B cell (primary cell): ENCODE measurements around the gene SEMA6A. TPM values are rescaled to one million over a fixed set of nuclear protein-coding genes. Genes with fewer than 3 reads are reported as not detected.

Experiments
- ATAC-seq: fragments of 200-7000 bp; cut with Tn5 transposase; one replicate; pipeline ENCODE4 v1.10.0; 2021; ENCODE audit warnings: low read depth, mild to moderate bottlenecking, moderate number of reproducible peaks, moderate library complexity
- CTCF ChIA-PET: fragments of 350-600 bp; sonication (Branson Sonifier 250); formaldehyde crosslinking; loops from one replicate; lab custom pipeline; 2021; ENCODE audit warnings: antibody characterized with exemption, inconsistent platforms; lab: Charles Lee
- POLR2A ChIA-PET: fragments of 350-600 bp; sonication (Branson Sonifier 250); formaldehyde crosslinking; loops from one replicate; lab custom pipeline; 2021; ENCODE audit warnings: antibody characterized with exemption; lab: Charles Lee
- DNase-seq: peaks from one replicate; pipeline ENCODE4 v3.0.0; 2013
- H2AFZ ChIP-seq: 2 replicates; pipeline ENCODE4 v1.6.1; 2012; ENCODE audit warnings: mild to moderate bottlenecking, low read depth, low read length; ENCODE audit not compliant: insufficient read depth, poor library complexity, severe bottlenecking
- H3K27ac ChIP-seq, 2 donors: 1 replicate in 1 of 2; 2 replicates in 1 of 2; pipeline ENCODE4 v1.5.1; 2012 to 2013; ENCODE audit warnings: low read length in 2 of 2, mild to moderate bottlenecking in 2 of 2, moderate library complexity in 1 of 2
- H3K27me3 ChIP-seq, 4 experiments: fragments of 200-600 bp in 1 of 4; sonication (generic) in 1 of 4; replicated peaks in 1 of 4; 1 replicate in 2 of 4; 2 replicates in 2 of 4; pipeline versions ENCODE4 v1.6.1 to v1.7.0; 2013 to 2016; ENCODE audit warnings: low read length in 3 of 4, mild to moderate bottlenecking in 2 of 4, mixed read lengths in 1 of 4, moderate library complexity in 1 of 4; ENCODE audit not compliant: insufficient read depth in 4 of 4, control insufficient read depth in 3 of 4; ENCODE audit errors: control extremely low read depth in 1 of 4
- H3K36me3 ChIP-seq, 2 experiments: replicated peaks in 1 of 2; 1 replicate in 1 of 2; 2 replicates in 1 of 2; pipeline versions ENCODE4 v1.6.1 to v1.7.1; 2013; ENCODE audit warnings: low read length in 1 of 2; ENCODE audit not compliant: insufficient read depth in 2 of 2, control insufficient read depth in 1 of 2; ENCODE audit errors: control extremely low read depth in 1 of 2, extremely low read depth in 1 of 2
- H3K4me1 ChIP-seq, 2 donors: fragments of 200-600 bp in 1 of 2; sonication (generic) in 1 of 2; 1 replicate in 1 of 2; 2 replicates in 1 of 2; pipeline versions ENCODE4 v1.5.1 to v1.6.1; 2013 to 2017; ENCODE audit warnings: low read length in 2 of 2; ENCODE audit not compliant: control insufficient read depth in 2 of 2, insufficient read depth in 2 of 2
- H3K4me2 ChIP-seq: replicated peaks from 2 replicates; pipeline ENCODE3; 2012; ENCODE audit warnings: mild to moderate bottlenecking, low read depth, low read length; ENCODE audit not compliant: poor library complexity, severe bottlenecking
- H3K4me3 ChIP-seq, 5 experiments: fragments of 200-600 bp in 1 of 5; sonication (generic) in 1 of 5; 1 replicate in 3 of 5; 2 replicates in 2 of 5; pipeline versions ENCODE4 v1.5.1 to v1.7.0; 2011 to 2016; ENCODE audit warnings: low read length in 4 of 5, mild to moderate bottlenecking in 4 of 5, low read depth in 2 of 5, control low read depth in 1 of 5, moderate library complexity in 1 of 5; ENCODE audit not compliant: insufficient read depth in 1 of 5; ENCODE audit errors: control extremely low read depth in 1 of 5, extremely low read depth in 1 of 5
- H3K79me2 ChIP-seq: fragments of 200-600 bp; sonication (generic); one replicate; pipeline ENCODE4 v1.6.0; 2016; ENCODE audit warnings: low read length; ENCODE audit not compliant: control insufficient read depth, insufficient read depth
- H3K9ac ChIP-seq: fragments of 200-600 bp; sonication (generic); 2 replicates; pipeline ENCODE4 v1.6.1; 2017; ENCODE audit warnings: mild to moderate bottlenecking, low read length, moderate library complexity
- H3K9me3 ChIP-seq, 3 donors: one replicate each; pipeline versions ENCODE4 v1.6.1 to v1.7.1; 2013; ENCODE audit warnings: low read length in 2 of 3; ENCODE audit not compliant: control insufficient read depth in 2 of 3, insufficient read depth in 1 of 3; ENCODE audit errors: control extremely low read depth in 1 of 3
- H4K20me1 ChIP-seq: 2 replicates; pipeline ENCODE4 v1.6.0; 2012; ENCODE audit warnings: mild to moderate bottlenecking, low read length; ENCODE audit not compliant: insufficient read depth, control insufficient read depth, poor library complexity, severe bottlenecking
- H3K27ac Mint-ChIP-seq: one replicate; pipeline ENCODE4 v1.8.0; 2021; ENCODE audit warnings: mixed read lengths
- H3K27me3 Mint-ChIP-seq: one replicate; pipeline ENCODE4 v1.8.0; 2021; ENCODE audit warnings: mixed read lengths
- H3K4me1 Mint-ChIP-seq: one replicate; pipeline ENCODE4 v1.8.0; 2021; ENCODE audit warnings: mixed read lengths
- H3K4me3 Mint-ChIP-seq: one replicate; pipeline ENCODE4 v1.8.0; 2021; ENCODE audit warnings: mixed read lengths
- H3K9me3 Mint-ChIP-seq: one replicate; pipeline ENCODE4 v1.8.0; 2022; ENCODE audit warnings: mixed read lengths; ENCODE audit not compliant: insufficient read depth
- CTCF ChIP-seq: fragments of 200-600 bp; IDR thresholded peaks from one replicate; pipeline ENCODE4 v1.8.0; 2022; ENCODE audit warnings: antibody characterized with exemption, mild to moderate bottlenecking
- EZH2 ChIP-seq: IDR thresholded peaks from 2 replicates; pipeline ENCODE4 v1.6.1; 2012; ENCODE audit warnings: borderline replicate concordance, low read depth, mild to moderate bottlenecking, moderate library complexity, low read length; ENCODE audit not compliant: insufficient read depth, poor library complexity, severe bottlenecking
- WGBS: methylation state at CpG from one replicate; pipeline ENCODE4 v1.1.5; 2013; ENCODE audit warnings: missing lambda C conversion rate; ENCODE audit not compliant: insufficient coverage; 5-methylcytosine and 5-hydroxymethylcytosine counted together
- intact Hi-C: fragments of 100-400 bp; cut with micrococcal nuclease; formaldehyde crosslinking; loops from one replicate; pipeline ENCODE4 v1.10.0; 2022
- polyA plus RNA-seq: library from polyadenylated mRNA; depleted of rRNA; stranded (reverse); fragments of >200 nt; gene quantifications from 2 replicates; pipeline ENCODE4 v1.2.3, GENCODE V29; 2012
- total RNA-seq, 2 donors: library from RNA; stranded (reverse); fragments of 120-200 nt in 1 of 2; gene quantifications; 1 replicate in 1 of 2; 2 replicates in 1 of 2; pipeline versions ENCODE4 v1.2.3 to v1.2.4, GENCODE V29; 2013 to 2022

The SEMA6A gene
- total and polyA plus RNA-seq, 2 donors (not counting 1 experiment from before 2014, with no cell fraction given), result 0.44 TPM; not detected in 1

GRCh38 chr5:116411101-116411571, 163.5 kb downstream of the SEMA6A start:
- TF ChIP-seq EZH2, result no peak
- no peak for TF ChIP-seq CTCF
- Mint-ChIP-seq H3K9me3 (no peaks in the 10 kb centered on the region), H3K27ac (no peak overlapping the region), H3K4me1 (no peaks in the 10 kb centered on the region), H3K4me3 (no peak overlapping the region), H3K27me3 (no peaks in the 10 kb centered on the region)
- Histone ChIP-seq H3K27me3 (no peaks in the 10 kb centered on the region), H2AFZ (no peak overlapping the region), H3K9ac (no peak overlapping the region), H3K9me3 (no peaks in the 10 kb centered on the region), H3K27ac (no peak overlapping the region), H3K4me3 (no peak overlapping the region), H3K4me1 (no peaks in the 10 kb centered on the region), H4K20me1 (no peaks in the 10 kb centered on the region), H3K4me2 (no peak overlapping the region), H3K79me2 (no peaks in the 10 kb centered on the region), H3K36me3 (peaks cover 3 to 9% of the 10 kb centered on the region in 2 experiments)
- intact Hi-C loops, result no loop called here
- POLR2A ChIA-PET, result no interaction called here
- WGBS, result 87% methylated on average over 4 of the region's 5 CpGs
- no peak for ATAC-seq
- no peak for DNase-seq
- CTCF ChIA-PET, result no interaction called here

GRCh38 chr5:116410336-116410890, 164.2 kb downstream of the SEMA6A start:
- Histone ChIP-seq H3K4me2 (no peak overlapping the region), H4K20me1 (no peaks in the 10 kb centered on the region), H3K4me3 (no peak overlapping the region), H3K9ac (no peak overlapping the region), H3K4me1 (no peaks in the 10 kb centered on the region), H3K79me2 (no peaks in the 10 kb centered on the region), H3K27me3 (no peaks in the 10 kb centered on the region), H3K36me3 (peaks cover 1 to 9% of the 10 kb centered on the region in 2 experiments), H2AFZ (no peak overlapping the region), H3K9me3 (no peaks in the 10 kb centered on the region), H3K27ac (no peak overlapping the region)
- H3K9me3 Mint-ChIP-seq, result no peaks in the 10 kb centered on the region
- no peaks in the 10 kb centered on the region for H3K4me1 Mint-ChIP-seq
- H3K27me3 Mint-ChIP-seq, result no peaks in the 10 kb centered on the region
- intact Hi-C loops, result no loop called here
- ChIA-PET POLR2A (no interaction called here), CTCF (no interaction called here)
- no peak overlapping the region for H3K4me3 Mint-ChIP-seq
- no peak overlapping the region for H3K27ac Mint-ChIP-seq
- ATAC-seq, result no peak
- TF ChIP-seq EZH2, result no peak
- no peak for TF ChIP-seq CTCF
- 95% methylated on average over 3 of the region's 3 CpGs for WGBS
- DNase-seq, result no peak
